Glomerular endothelial cell (primary cell): Measurements from ENCODE around the gene CIRBP. TPM values are rescaled to one million over a fixed set of nuclear protein-coding genes. Genes with fewer than 3 reads are reported as not detected.

Experiments
- total RNA-seq: library from RNA; depleted of rRNA; stranded (reverse); fragments of >200 nt; gene quantifications from 2 replicates; pipeline ENCODE4 v1.2.3, GENCODE V29; 2015

CIRBP gene
- total RNA-seq, 1 donor from 2014 or later, result 231 TPM

Other genes with a start within 250 kb of the CIRBP start
- 167 and 260 TPM in 2 replicates for gene TMEM259, start 248.2 kb upstream of the CIRBP start, total RNA-seq
- gene RNU6-2, start 247.8 kb upstream of the CIRBP start, total RNA-seq, result not detected in 2 replicates
- gene CNN2, start 242.7 kb upstream of the CIRBP start, total RNA-seq, result 271 and 285 TPM in 2 replicates
- gene ABCA7, start 229.2 kb upstream of the CIRBP start, total RNA-seq, result 11.8 and 13.3 TPM in 2 replicates
- 23.0 and 27.0 TPM in 2 replicates for gene ARHGAP45, start 202.2 kb upstream of the CIRBP start, total RNA-seq
- 329 and 336 TPM in 2 replicates for gene POLR2E, start 174.0 kb upstream of the CIRBP start, total RNA-seq
- gene GPX4, start 165.3 kb upstream of the CIRBP start, total RNA-seq, result 752 and 944 TPM in 2 replicates
- 53.8 and 76.3 TPM in 2 replicates for gene SBNO2, start 95.1 kb upstream of the CIRBP start, total RNA-seq
- gene STK11, start 63.6 kb upstream of the CIRBP start, total RNA-seq, result 61.8 and 77.7 TPM in 2 replicates
- 9.8 and 13.9 TPM in 2 replicates for gene CBARP, start 31.3 kb upstream of the CIRBP start, total RNA-seq
- 79.0 and 95.6 TPM in 2 replicates for gene ATP5F1D, start 27.6 kb upstream of the CIRBP start, total RNA-seq
- gene MIDN, start 20.7 kb upstream of the CIRBP start, total RNA-seq, result 43.0 and 78.7 TPM in 2 replicates
- 66.3 and 96.6 TPM in 2 replicates for gene FAM174C, start 6.2 kb downstream of the CIRBP start, total RNA-seq
- 2.6 and 4.8 TPM in 2 replicates for gene EFNA2, start 16.5 kb downstream of the CIRBP start, total RNA-seq
- 159 and 165 TPM in 2 replicates for gene NDUFS7, start 114.6 kb downstream of the CIRBP start, total RNA-seq
- 32.1 and 63.5 TPM in 2 replicates for gene GAMT, start 132.2 kb downstream of the CIRBP start, total RNA-seq
- 61.5 and 74.9 TPM in 2 replicates for gene DAZAP1, start 138.3 kb downstream of the CIRBP start, total RNA-seq
- 2,523 and 3,135 TPM in 2 replicates for gene RPS15, start 169.1 kb downstream of the CIRBP start, total RNA-seq
- 0.05 and 0.47 TPM in 2 replicates for gene APC2, start 180.8 kb downstream of the CIRBP start, total RNA-seq
- gene C19orf25, start 209.9 kb downstream of the CIRBP start, total RNA-seq, result 36.0 and 41.9 TPM in 2 replicates
- gene PCSK4, start 221.0 kb downstream of the CIRBP start, total RNA-seq, result 3.7 and 5.0 TPM in 2 replicates
- 4.3 and 4.4 TPM in 2 replicates for gene REEP6, start 221.8 kb downstream of the CIRBP start, total RNA-seq
- 0.73 and 0.82 TPM in 2 replicates for gene ADAMTSL5, start 243.7 kb downstream of the CIRBP start, total RNA-seq